Lower lobe of right lung (tissue), 2 donors: ENCODE measurements around the gene NINL. TPM values are rescaled to one million over a fixed set of nuclear protein-coding genes. Genes with fewer than 3 reads are reported as not detected.

Experiments
- ATAC-seq, 2 donors: fragments of 200-7000 bp; cut with Tn5 transposase; one replicate each; pipeline ENCODE4 v1.9.1; 2020 to 2022; ENCODE audit warnings: mild to moderate bottlenecking in 2 of 2, moderate library complexity in 2 of 2
- DNase-seq: peaks from one replicate; pipeline ENCODE4 v3.0.0-alpha.2; 2020
- H3K27ac ChIP-seq: fragments of 200-600 bp; one replicate; pipeline ENCODE4 v1.8.0; 2022
- H3K27me3 ChIP-seq: fragments of 200-600 bp; one replicate; pipeline ENCODE4 v1.8.0; 2022; ENCODE audit warnings: low read depth
- H3K36me3 ChIP-seq: fragments of 200-600 bp; one replicate; pipeline ENCODE4 v1.8.0; 2022; ENCODE audit warnings: mild to moderate bottlenecking
- H3K4me1 ChIP-seq: fragments of 200-600 bp; one replicate; pipeline ENCODE4 v1.8.0; 2022
- H3K4me3 ChIP-seq: fragments of 200-600 bp; one replicate; pipeline ENCODE4 v1.8.0; 2022; ENCODE audit warnings: mild to moderate bottlenecking
- H3K9me3 ChIP-seq: fragments of 200-600 bp; one replicate; pipeline ENCODE4 v1.8.0; 2022
- intact Hi-C: fragments of 100-400 bp; cut with DNase I; formaldehyde crosslinking; loops from one replicate; pipeline ENCODE4 v1.11.0; 2022
- total RNA-seq: library from RNA; stranded (reverse); fragmentation: NEBNext Ultra II Directional; extraction: Animal tissue kit (Norgen Biotek cat#: 25700); gene quantifications from one replicate; pipeline ENCODE4 v1.2.1, GENCODE V29; 2021
- TF ChIP-seq, protein P1 (sequence below): fragments of 200-600 bp; IDR thresholded peaks from one replicate; pipeline ENCODE4 v1.8.0; 2022; ENCODE audit warnings: antibody characterized with exemption, mild to moderate bottlenecking
- donor health status: DM: no; HTN: yes; CAD: no; lungs with severe emphysema.

Gene NINL
- total RNA-seq, 1 donor from 2014 or later = 10.7 TPM

DNA sequence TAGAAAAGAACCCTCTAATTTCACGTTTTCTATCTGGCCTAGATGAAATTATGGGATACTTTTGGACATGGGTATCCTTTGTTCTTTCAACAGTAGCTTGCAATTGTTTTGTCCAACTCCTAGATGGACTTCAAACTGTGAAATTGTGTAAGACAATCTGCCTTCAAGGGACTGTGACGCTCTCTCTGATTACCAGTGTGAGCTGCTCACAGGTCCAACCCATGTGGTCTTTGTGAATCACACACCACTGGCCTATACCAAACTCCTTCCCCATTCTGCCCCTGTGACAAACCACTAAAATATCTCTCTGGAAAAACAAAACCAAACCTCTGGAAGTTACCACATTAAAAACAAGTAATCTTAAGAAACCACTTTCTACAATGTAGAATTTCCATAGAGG is 59.5 kb downstream of the NINL start:
- Histone ChIP-seq H3K36me3 (no peaks in the 10 kb centered on the region), H3K4me1 (no peaks in the 10 kb centered on the region), H3K9me3 (no peaks in the 10 kb centered on the region), H3K27ac (no peak overlapping the region), H3K27me3 (no peaks in the 10 kb centered on the region), H3K4me3 (no peak overlapping the region)
- ATAC-seq (no peak), DNase-seq (no peak)
- intact Hi-C loops = no loop called here
- TF ChIP-seq, protein P1, sequence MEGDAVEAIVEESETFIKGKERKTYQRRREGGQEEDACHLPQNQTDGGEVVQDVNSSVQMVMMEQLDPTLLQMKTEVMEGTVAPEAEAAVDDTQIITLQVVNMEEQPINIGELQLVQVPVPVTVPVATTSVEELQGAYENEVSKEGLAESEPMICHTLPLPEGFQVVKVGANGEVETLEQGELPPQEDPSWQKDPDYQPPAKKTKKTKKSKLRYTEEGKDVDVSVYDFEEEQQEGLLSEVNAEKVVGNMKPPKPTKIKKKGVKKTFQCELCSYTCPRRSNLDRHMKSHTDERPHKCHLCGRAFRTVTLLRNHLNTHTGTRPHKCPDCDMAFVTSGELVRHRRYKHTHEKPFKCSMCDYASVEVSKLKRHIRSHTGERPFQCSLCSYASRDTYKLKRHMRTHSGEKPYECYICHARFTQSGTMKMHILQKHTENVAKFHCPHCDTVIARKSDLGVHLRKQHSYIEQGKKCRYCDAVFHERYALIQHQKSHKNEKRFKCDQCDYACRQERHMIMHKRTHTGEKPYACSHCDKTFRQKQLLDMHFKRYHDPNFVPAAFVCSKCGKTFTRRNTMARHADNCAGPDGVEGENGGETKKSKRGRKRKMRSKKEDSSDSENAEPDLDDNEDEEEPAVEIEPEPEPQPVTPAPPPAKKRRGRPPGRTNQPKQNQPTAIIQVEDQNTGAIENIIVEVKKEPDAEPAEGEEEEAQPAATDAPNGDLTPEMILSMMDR = no peak

DNA sequence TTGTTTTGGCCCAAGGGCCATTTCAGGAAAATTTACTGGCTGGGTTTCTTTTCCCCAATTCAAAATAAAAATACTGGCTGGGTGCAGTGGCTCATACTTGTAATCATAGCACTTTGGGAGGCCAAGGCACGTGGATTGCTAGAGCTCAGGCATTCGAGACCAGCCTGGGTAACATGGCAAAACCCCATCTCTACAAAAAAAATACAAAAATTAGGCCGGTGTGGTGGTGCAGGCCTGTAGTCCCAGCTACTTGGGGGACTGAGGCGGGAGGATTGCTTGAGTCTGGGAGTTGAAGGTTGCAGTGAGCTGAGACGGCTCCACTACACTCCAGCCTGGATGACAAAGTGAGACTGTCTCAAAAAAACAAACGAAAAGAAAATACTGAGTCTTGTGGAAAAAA is 60.0 kb downstream of the NINL start:
- TF ChIP-seq, protein P1 = no peak
- Histone ChIP-seq H3K4me1 (no peaks in the 10 kb centered on the region), H3K27me3 (no peaks in the 10 kb centered on the region), H3K4me3 (no peak overlapping the region), H3K9me3 (no peaks in the 10 kb centered on the region), H3K36me3 (no peaks in the 10 kb centered on the region), H3K27ac (no peak overlapping the region)
- DNase-seq = no peak
- no peak for ATAC-seq
- intact Hi-C loops = no loop called here

DNA sequence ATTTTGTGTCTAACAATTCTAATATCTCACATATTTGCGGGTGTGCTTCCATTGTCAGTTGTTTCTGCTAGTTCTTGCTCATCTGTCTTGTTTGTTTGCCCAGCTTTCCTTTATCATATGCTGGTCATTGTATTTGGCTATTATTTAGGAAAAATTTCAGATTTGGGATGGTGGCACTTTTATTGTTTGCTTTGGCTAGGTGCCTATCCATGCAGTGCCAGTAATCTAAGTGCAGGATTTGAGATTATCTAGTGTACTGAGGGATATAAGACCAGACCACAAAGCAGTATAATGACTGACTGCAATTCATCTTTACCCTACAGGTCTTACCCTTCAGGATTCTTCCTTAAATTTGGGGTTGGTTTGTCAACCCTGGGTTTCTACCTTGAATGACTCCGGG is 63.9 kb downstream of the NINL start:
- Histone ChIP-seq H3K4me1 (no peaks in the 10 kb centered on the region), H3K9me3 (no peaks in the 10 kb centered on the region), H3K36me3 (no peaks in the 10 kb centered on the region), H3K4me3 (no peak overlapping the region), H3K27me3 (no peaks in the 10 kb centered on the region), H3K27ac (no peak overlapping the region)
- DNase-seq (no peak), ATAC-seq (no peak)
- TF ChIP-seq, protein P1 = no peak
- intact Hi-C loops = no loop called here

DNA sequence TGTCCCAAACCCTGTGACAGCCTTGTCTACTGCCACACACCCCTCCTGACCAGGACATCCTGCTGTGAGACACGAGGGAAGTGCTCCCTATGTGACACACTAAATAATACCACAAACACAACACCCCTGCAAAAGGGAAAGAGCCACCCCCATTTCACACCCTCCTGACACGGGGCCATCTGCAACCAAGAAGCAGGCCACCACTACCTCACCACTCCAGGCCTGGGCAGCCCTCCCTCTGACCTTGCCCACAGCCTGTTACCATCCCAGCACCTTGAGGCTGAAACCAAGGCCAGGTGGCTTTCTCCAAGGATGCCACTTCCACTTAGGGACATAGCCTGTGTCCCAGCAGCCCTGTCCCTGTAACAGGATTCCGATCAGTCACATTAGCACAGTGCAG is 68.2 kb downstream of the NINL start:
- Histone ChIP-seq H3K9me3 (peaks cover 14% of the 10 kb centered on the region), H3K36me3 (no peaks in the 10 kb centered on the region), H3K27me3 (no peaks in the 10 kb centered on the region), H3K4me3 (no peak overlapping the region), H3K4me1 (no peaks in the 10 kb centered on the region), H3K27ac (no peak overlapping the region)
- intact Hi-C loops = no loop called here
- DNase-seq = no peak
- TF ChIP-seq, protein P1 = no peak
- no peak for ATAC-seq

DNA sequence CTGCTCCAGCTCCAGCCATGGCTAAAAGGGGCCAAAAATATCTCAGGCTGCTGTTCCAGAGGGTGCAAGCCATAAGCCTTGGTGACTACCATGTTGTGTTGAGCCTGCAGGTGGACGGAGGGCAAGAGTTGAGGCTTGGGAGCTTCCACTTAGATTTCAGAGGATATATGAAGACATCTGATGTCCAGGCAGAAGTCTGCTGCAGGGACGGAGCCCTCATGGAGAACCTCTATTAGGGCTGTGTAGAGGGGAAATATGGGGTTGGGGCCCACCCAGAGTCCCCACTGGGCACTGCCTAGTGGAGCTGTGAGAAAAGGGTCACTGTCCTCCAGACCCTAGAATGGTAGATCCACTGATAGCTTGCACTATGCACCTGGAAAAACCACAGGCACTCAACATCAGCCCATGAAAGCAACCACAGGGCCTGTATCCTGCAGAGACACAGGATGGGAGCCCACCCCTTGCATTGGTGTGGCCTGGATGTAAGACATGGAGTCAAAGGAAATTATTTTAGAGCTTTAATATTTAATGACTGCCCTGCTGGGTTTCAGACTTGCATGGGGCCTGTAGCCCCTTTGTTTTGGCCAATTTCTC is 70.5 kb downstream of the NINL start:
- TF ChIP-seq, protein P1 = no peak
- no peak for ATAC-seq
- no peak overlapping the region for H3K4me3 ChIP-seq
- no peak overlapping the region for H3K27ac ChIP-seq
- H3K27me3 ChIP-seq = no peaks in the 10 kb centered on the region
- H3K4me1 ChIP-seq = no peaks in the 10 kb centered on the region
- peaks cover 14% of the 10 kb centered on the region for H3K36me3 ChIP-seq
- intact Hi-C loops = no loop called here
- no peak for DNase-seq
- H3K9me3 ChIP-seq = peaks cover 14% of the 10 kb centered on the region

DNA sequence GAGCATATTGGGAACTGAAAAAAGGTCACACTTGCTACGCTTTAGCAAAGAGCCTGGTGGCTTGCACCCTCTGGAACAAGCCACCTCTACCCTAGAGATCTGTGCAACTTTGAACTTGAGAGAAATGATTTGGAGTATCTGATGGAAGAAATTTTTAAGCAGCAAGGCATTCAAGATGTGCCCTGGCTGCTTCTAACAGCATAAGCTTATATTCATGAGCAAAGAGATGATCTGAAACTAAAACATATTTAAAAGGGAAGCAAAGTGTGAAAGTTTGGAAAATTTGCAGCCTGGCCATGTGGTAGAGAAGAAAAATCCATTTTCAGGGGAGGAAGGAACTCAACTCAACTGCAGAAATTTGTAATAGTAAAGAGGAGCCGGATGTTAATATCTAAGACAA is 71.1 kb downstream of the NINL start:
- Histone ChIP-seq H3K36me3 (peaks cover 17% of the 10 kb centered on the region), H3K4me3 (no peak overlapping the region), H3K4me1 (no peaks in the 10 kb centered on the region), H3K27ac (no peak overlapping the region), H3K27me3 (no peaks in the 10 kb centered on the region), H3K9me3 (peaks cover 14% of the 10 kb centered on the region)
- intact Hi-C loops = no loop called here
- DNase-seq (no peak), ATAC-seq (no peak)
- TF ChIP-seq, protein P1 = no peak
